Embryonic facial prominence (tissue), 1 donor: Measurements from ENCODE around the gene ANAPC10.
"Not testable (repeated sequence)": the region's sequence is repeated elsewhere in the genome, so short reads cannot be mapped to it uniquely, and the experiment has no call there.

ENCODE experiments used
- DNase-seq: peaks from one replicate; pipeline ENCODE4 v3.0.0-alpha.2; 2016; ENCODE audit errors: extremely low spot score

The ANAPC10 gene

DNA sequence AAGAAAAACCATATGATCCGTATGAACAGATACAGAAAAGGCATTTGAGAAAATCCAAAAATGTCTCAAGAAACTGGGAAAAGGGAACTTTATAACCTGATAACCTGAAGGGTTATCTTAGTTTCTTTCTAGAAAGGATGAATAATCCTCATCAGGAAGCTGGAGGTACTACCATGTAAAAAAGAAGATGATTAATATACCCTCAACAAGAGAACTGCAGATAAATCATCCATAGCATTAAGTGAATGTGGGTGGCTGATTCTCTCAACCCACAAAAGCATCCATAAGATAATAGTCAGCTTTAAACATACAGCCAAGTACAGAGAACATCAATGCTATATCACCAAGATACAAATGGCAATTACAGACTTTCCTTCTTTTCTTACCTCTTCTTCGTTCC is 26.4 kb downstream of the ANAPC10 start:
- no peak for DNase-seq

DNA sequence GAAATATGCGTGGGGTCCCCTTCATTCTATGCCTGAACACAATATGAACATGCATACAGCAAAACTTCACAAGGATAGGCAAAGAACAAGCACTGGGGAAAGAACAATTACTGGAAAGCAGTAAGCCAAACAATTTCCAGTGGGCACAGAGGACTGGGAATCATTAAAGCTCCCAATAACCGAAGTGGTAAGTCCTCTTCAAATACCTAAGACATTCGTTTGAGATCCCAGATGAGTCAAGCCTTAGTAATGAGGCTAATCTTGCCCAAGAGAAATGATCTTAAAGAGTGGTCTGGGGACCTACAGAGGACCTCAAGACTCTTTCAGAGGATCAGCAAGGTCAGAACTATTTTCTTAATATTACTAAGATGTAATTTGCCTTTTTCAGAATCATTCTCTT is 28.6 kb downstream of the ANAPC10 start:
- no peak for DNase-seq

DNA sequence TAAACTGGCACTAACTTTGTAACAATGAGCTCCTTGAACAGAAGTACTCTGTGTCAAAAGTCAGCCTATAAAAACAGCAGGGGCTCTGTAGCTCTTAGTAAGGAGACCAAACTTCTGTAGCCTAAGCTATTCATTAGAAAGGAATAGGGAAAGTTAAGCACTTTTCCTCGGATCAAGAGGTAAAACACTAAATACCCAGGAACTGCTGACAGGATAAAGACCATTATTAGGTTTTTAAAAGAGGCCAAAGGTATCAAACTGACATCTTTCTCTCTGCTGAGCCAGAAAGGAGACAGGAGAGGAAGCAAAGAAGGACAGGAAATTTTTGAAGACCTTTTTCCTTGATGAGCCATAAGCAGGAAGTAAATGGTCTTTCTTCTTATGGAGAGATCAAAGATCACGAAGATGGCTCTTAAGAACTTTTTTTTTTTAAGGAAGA is 31.9 kb downstream of the ANAPC10 start:
- no peak for DNase-seq

DNA sequence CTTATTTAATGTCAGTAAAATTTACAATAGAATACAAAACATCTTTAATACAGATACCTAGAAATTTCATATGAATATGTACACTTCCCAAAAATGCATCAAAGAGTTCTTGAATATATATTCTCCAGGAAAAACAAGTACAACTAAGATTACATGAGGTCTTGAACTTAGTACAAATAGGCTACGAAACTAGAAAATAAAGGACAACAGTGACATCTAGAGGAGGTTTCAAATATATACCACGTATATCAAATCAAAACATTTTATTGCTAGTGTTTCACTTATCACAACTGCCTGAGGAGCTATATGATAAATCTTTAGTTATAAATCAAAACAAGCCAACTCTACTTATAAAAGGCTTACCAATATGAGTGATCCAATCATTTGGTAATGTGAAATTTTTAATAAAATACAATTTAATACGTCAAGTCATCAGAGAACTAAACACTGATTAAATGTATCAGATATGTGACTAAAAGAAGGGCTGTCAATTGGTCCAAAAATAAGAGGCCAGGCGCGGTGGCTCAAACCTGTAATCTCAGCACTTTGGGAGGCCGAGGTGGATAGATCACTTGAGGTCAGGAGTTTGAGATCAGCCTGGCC is 36.6 kb downstream of the ANAPC10 start:
- DNase-seq: peak; percentile 68

DNA sequence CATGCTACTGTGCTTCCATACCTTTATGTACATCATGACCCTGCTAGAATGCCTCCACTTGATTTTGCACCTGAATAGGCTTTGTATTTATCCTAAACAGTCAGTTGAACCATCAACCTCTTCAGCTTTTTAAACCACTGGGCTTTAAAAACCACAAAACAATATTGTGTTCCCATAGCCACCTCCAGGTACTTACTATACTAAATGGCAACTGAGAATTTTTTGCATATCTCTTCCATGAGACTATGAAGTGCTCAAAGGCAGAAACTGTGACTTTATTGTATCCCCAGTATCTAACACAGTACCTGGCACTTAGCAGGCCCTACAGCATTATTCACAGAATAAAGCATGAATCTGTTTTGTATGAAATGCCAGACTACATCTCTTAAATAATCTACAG is 39.7 kb downstream of the ANAPC10 start:
- DNase-seq: no peak

DNA sequence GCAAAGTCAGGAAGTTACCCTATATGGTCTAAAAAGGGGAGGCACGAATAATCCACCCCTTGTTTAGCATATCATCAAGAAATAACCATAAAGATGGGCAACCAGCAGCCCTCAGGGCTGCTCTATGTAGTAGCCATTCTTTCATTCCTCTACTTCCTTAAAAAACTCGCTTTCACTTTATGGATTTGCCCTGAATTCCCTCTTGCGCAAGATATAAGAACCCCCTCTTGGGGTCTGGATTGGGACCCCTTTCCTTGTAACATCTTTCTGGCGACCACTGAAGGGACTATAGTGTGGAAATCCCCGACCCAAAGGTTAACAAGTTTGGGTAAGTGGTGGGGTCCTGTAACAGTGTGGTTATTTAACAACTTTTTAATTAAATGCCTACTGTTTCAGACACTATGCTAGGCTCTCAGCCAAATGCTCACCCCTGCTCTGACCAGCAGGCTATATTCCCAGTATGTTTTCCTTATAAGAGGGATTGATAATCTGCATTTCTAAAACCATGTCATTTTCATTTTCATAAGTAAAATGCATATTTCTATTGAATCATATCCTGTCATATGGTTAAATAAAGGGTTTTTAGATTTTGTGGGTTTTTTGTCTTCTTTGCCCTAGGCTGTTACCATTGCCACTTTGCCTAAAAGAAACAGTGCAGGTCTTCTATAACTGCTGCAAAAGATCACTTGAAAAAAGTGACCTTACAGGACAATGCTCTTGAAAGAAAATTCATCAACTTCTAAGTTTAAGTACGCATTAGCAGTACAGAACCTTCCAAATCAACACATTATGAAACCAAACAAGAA is 41.5 kb downstream of the ANAPC10 start:
- no peak for DNase-seq

DNA sequence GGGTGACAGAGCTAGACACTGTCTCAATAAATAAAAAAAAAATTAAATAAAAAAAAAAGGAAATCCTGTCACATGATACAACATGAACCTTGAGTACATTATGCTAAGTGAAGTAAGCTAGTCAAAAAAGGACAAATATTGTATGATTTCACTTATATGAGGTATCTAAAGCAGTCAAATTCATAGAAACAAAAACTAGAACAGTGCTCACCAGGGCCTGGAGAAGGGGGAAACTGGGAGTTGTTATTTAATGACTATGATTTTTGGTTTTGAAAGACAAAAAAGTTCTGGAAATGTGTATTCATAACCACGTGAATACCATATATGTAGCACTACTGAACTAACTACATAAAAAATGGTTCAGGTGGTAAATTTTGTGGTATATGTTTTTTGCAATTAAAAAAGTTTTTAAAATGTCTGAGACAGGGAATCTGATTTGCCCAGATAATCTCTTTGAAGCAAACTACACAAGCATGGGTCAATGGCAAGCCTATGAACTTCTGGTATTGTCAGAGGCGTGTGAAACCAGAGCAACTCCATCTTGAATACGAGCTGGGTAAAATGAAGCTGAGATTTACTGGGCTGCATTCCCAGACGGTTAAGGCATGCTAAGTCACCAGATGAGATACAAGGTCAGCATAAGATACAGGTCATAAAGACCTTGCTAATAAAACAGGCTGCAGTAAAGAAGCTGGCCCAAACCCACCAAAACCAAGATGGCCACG is 42.3 kb downstream of the ANAPC10 start:
- DNase-seq: no peak

DNA sequence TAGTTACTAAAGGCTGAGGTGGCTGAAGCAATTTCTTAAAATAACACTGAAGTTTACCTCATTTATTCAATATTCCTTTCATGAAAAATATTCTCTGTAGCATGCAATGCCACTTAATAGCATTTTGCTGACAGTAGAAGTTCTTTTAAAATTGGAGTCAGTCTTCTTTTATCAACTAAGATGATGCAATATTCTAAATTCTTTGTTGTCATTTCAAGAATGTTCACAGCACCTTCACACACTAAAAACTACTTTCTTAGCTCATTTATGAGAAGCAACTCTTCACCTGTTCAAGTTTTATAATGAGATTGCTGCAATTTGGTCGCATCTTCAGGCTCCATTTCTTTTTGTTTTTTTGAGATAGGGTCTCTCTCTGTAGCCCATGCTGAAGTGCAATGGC is 48.8 kb downstream of the ANAPC10 start:
- no peak for DNase-seq

DNA sequence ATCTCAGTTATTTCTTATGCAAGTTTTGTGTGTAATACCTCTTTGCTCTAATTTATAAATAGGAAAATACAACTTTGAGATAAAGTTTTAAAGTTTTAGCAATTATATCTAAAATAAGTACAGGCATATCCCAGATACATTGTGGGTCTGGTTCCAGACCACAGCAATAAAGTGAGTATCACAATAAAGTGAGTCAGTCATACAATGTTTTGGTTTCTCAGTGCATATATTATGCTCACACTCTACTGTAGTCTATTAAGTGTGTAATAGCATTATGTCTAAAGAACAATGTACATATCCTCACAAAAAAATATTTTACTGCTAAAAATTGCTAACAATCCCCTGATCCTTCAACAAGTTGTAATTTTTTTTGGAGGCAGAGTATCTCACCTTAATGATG is 49.2 kb downstream of the ANAPC10 start:
- DNase-seq: no peak

DNA sequence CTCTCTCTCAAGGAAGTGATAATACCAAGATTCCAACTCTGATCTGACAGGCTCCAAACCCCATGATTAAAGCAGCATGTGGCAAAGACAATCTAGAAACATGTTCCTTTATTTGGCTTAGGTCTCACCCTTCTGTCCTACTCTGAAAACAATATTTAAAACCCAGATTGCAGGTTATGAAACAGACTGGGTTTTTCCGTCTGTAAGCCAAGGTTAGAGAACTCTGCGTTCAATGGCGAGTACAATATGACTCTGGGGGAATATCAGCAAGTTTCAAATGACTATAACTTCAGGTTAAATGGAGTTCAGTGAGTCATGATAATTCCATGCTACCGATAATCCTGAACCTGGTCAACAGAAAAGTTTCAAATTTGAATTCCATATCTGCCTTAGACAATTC is 50.8 kb downstream of the ANAPC10 start:
- DNase-seq: no peak

DNA sequence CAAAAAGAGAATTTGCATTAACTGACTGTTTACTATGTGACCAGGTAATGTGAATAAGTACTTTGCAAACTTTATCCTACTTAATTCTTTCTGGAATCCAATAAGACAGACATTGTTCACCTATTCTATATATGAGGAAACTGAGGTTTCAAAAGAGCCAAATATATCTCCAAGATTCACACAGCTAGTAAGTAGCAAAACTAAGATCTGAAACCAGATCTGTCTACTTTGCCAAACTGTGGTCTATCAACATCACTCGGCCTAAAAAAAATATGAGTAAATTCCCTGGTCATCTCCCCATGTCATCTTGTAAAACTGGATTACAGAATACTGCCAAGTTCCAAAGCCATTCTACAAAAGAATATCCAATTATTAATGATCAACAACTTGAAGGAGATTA is 52.8 kb downstream of the ANAPC10 start:
- no peak for DNase-seq

DNA sequence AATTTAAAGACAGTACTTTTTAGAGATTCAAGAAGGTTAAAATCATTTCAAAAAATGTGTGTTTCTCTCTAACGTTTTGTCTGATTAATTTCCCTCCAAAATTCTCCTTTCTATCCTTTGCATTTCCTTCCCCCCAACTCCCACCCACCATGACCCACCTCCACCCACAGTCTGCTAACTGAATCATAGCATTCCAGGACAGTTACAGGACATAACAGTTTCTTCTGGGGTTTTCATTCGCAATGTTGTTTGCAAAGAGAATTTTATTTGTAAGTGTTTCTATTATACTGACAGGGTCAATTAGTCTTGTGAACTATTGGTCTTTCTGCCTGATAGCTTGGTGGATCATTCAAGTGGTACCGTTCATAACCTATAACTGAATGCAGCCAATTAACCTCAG is 53.7 kb downstream of the ANAPC10 start:
- DNase-seq: no peak

DNA sequence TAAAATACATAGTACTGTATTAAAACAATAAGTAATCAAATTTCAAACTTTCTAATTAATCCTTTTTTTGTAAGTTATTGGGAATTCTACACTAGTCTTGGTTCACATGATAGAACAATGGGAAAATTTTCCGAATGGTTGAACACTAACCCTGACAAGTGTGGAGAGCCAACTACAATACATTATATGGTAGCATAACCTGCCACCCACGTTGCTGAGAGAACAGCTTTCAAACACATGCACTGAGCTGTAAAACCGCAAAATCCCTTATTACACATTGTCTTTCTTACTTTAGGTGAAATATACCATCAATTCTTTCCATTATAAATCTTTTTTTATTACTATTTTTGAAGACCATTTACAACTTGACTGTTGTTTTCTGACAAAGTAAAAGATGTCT is 54.7 kb downstream of the ANAPC10 start:
- DNase-seq: no peak

DNA sequence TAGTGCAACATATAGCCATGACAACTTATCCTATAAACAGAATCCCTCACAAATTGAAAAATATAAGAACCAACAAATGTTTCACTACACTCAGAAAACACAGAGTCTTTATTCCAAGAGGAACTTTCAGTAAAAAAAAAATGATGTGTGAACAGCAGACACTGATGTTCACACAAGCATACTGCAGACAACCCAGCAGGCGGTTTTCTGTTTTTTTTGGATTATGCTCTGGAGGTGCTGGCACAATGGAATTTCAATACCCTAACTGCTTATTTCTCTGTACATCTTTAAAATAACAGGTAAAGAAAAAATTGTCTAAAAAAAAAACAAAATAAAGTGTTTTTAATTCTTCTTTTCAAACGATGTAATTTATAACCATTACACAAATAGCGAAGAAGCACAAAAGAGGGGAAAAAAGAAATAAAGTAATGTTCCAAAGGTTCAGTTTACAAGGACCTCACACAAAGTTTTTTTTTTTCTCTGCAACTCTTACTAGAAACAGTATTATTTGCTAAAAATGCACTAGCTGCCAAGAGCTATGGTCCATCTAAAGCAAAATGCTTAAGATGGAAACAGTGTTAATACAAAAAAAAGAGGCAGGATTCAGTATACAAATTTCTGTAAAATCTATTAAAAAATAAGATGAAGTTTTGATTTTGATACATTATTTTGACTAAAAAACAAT is 55.3 kb downstream of the ANAPC10 start:
- no peak for DNase-seq

DNA sequence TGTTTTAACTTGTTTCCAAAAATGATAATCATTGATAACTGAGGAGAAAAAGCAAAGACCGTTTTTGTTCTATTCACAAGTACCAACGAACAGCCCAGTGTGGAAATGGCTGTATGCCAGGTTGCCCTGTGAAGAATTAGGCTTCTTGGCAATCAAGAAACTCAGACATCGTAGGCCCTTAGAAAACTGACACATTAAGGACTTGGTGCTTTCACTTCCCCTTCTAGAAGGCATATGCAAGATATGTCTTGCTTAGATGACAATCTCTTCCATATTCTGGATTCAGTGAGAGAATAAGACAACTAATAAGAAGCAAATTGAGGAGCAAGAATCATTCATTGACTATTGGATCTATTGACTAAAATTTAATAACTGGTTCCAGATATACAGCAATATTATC is 56.6 kb downstream of the ANAPC10 start:
- DNase-seq: no peak

DNA sequence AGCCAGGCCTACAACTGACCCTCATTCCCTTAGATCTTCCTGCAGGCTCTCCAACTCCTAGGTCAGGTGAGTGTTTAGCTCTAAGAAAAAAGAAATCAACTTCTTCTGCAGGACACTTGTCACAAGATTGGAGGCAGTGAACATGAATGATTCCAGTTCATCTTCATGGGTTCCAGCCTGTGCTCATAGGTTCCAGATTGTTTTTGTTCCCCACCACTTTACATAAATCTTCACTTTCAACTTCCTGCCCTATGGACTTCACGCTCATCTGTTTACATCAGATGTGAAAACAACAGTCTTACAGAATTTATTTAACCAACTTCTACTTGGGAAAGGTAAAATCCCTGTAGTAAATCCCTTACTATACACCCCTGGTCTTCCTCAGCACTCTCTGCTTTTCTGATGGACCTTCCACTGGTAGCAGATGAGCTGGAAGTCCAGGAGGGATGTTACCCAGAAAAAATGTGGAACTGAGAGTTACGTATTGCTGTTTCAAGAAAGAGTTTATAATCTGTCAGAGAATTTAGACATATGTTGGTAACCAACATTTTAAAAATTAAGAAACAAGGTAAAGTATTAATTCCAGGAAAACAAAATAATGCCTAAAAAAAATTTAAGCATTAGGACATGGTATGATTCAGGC is 62.4 kb downstream of the ANAPC10 start:
- no peak for DNase-seq

DNA sequence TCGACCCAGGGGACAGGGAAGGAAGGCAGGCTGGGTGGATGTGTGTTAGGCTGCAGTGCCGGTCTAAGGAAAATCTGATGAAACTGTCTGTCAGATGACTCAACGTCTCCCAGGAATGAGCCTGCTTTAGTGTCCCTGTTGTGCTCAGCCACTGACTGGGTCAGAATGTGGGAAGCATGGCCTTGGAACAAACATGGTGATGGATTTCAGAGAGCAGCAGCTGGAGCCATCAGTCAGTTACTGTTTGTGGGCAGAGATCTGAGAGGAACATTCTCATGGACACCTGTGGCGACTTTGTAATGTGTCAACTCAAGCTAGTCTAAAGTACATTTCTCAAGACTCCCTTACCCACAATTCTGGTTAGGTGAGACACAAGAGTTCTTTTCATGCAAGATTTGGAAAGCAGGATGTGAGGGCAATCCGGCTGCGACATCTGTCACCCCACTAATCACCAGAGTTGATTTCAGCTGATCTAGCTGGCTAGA is 63.2 kb downstream of the ANAPC10 start:
- DNase-seq: no peak

DNA sequence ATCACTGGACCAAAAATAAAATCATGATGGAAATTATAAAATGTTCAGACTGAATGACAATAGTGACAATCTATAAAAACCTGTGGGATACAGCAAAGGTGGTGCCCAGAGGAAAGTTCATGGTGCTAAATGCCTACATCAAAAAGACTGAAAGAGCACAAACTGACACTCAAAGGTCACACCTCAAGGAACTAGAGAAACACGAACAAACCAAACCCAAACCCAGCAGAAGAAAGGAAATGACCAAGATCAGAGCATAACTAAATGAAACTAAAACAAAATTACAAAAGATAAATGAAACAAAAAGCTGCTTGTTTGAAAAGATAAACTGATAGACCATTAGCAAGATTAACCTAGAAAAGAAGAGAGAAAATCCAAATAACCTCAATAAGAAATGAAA is 78.7 kb downstream of the ANAPC10 start:
- no peak for DNase-seq

DNA sequence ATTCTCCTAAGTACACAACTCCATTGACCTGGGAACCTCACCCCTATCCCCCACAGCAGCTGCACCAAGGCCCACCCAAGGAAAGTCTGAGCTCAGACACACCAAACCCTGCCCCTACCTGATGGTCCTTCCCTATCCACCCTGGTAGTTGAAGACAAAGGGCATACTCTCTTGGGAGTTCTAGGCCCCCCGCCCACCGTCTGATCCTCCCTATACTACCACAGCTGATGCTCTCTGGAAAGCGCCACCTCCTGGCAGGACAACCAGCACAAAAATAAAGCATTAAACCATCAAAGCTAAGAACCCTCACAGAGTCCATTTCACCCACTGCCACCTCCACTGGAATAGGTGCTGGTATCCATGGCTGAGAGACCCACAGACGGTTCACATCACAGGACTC is 83.6 kb downstream of the ANAPC10 start:
- no peak for DNase-seq

DNA sequence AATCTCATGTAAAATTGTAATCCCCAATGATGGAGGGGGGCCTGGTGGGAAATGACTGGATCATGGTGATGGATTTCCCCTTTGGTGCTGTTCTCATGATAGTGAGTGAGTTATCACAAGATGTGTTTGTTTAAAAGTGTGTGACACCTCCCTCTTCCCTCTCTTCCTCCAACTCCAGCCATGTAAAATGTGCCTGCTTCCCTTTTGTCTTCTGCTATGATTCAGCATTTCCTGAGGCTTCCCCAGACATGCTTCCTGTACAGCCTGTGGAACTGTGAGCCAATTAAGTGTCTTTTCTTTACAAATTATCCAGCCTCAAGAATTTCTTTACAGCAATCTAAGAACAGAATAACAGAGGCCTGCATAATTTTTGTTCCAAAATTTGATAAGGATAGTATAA is 85.2 kb downstream of the ANAPC10 start:
- no peak for DNase-seq

DNA sequence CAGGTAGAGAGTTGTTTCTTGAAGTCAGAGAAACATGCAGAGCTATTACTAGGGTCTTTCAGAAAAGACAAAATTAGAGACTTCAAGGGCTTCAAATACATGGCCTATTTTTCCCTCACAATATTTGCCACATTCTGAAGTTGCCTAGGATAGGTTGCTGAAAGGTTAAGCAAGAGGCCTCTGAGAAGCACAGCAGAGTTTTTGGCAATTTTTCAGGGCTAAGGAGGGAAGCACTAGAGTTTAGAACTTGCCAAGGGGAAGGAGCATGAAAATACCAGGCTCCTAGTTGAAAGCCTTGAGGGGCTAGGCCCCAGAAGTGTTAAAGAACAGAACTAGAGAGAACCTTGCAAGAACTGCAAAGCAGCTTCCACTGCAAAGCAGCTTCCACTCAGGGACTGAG is 86.4 kb downstream of the ANAPC10 start:
- no peak for DNase-seq

DNA sequence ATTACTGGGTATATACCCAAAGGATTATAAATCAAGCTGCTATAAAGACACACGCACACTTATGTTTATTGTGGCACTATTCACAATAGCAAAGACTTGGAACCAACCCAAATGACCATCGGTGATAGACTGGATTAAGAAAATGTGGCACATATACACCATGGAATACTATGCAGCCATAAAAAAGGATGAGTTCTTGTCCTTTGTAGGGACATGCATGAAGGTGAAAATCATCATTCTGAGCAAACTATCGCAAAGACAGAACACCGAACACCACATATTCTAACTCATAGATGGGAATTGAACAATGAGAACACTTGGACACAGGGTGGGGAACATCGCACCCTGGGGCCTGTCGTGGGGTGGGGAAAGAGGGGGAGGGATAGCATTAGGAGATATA is 87.7 kb downstream of the ANAPC10 start:
- not testable (repeated sequence) for DNase-seq
